GM21447 (cell line): ENCODE results near the gene PARL.

Experiments
- ATAC-seq: cut with Tn5 transposase; IDR thresholded peaks from one replicate; pipeline ENCODE4 v1.9.1; 2021; ENCODE audit not compliant: unreplicated experiment

Gene PARL

GRCh38 chr3:183818706-183819624 is 65.7 kb downstream of the PARL start:
- ATAC-seq: no peak

- ATAC-seq: no peak
Measured at GRCh38 chr3:183818041-183818620, 66.5 kb downstream of the PARL start.

GRCh38 chr3:183817639-183818038 is 67.0 kb downstream of the PARL start:
- no peak for ATAC-seq

GRCh38 chr3:183816681-183817510 is 67.8 kb downstream of the PARL start:
- no peak for ATAC-seq

- no peak for ATAC-seq
Measured at GRCh38 chr3:183815951-183816475, 68.7 kb downstream of the PARL start.

GRCh38 chr3:183815563-183815940 is 69.1 kb downstream of the PARL start:
- ATAC-seq: no peak

GRCh38 chr3:183814240-183814639 is 70.4 kb downstream of the PARL start:
- ATAC-seq: no peak

- no peak for ATAC-seq
Measured at GRCh38 chr3:183812761-183813445, 71.8 kb downstream of the PARL start.

GRCh38 chr3:183811638-183812037 is 73.0 kb downstream of the PARL start:
- no peak for ATAC-seq

- no peak for ATAC-seq
Measured at GRCh38 chr3:183810643-183811594, 73.8 kb downstream of the PARL start.

GRCh38 chr3:183809270-183809669 is 75.4 kb downstream of the PARL start:
- no peak for ATAC-seq

GRCh38 chr3:183808355-183808754 is 76.3 kb downstream of the PARL start:
- ATAC-seq: no peak

GRCh38 chr3:183807881-183808280 is 76.8 kb downstream of the PARL start:
- no peak for ATAC-seq

- no peak for ATAC-seq
Measured at GRCh38 chr3:183807209-183807728, 77.4 kb downstream of the PARL start.

- no peak for ATAC-seq
Measured at GRCh38 chr3:183802989-183803388, 81.7 kb downstream of the PARL start.

GRCh38 chr3:183801601-183802000 is 83.1 kb downstream of the PARL start:
- no peak for ATAC-seq

GRCh38 chr3:183800243-183800863 is 84.3 kb downstream of the PARL start:
- ATAC-seq: no peak

GRCh38 chr3:183799461-183799860 is 85.2 kb downstream of the PARL start:
- no peak for ATAC-seq

GRCh38 chr3:183797996-183798395 is 86.7 kb downstream of the PARL start:
- ATAC-seq: no peak
